Nephron (organoid): ENCODE measurements around the gene GALNT2.

Experiments
- H3K27ac Mint-ChIP-seq, 3 experiments: 2 replicates each; pipeline ENCODE4 v1.8.0; 2020; ENCODE audit warnings: mixed read lengths in 3 of 3, mild to moderate bottlenecking in 2 of 3, moderate library complexity in 1 of 3
- H3K27me3 Mint-ChIP-seq: 2 replicates; pipeline ENCODE4 v1.8.0; 2021; ENCODE audit warnings: low read depth, mild to moderate bottlenecking, moderate library complexity, mixed read lengths
- H3K36me3 Mint-ChIP-seq: 2 replicates; pipeline ENCODE4 v1.8.0; 2020; ENCODE audit warnings: low read depth, mixed read lengths
- H3K4me1 Mint-ChIP-seq: 2 replicates; pipeline ENCODE4 v1.8.0; 2020; ENCODE audit warnings: mixed read lengths
- H3K4me3 Mint-ChIP-seq, 3 experiments: 2 replicates each; pipeline ENCODE4 v1.8.0; 2020; ENCODE audit warnings: mild to moderate bottlenecking in 3 of 3, mixed read lengths in 3 of 3, moderate library complexity in 2 of 3
- H3K9me3 Mint-ChIP-seq: 2 replicates; pipeline ENCODE4 v1.8.0; 2020; ENCODE audit warnings: mixed read lengths
- TF ChIP-seq, protein P1 (sequence below), 3 experiments: fragments of 200-600 bp; sonication (generic); IDR thresholded peaks; one replicate each; pipeline ENCODE4 v1.5.0; 2021; ENCODE audit warnings: antibody characterized with exemption in 3 of 3; ENCODE audit not compliant: unreplicated experiment in 3 of 3

The GALNT2 gene

GRCh38 chr1:230174041-230174440 lies 107.0 kb downstream of the GALNT2 start:
- no peaks in the 10 kb centered on the region for H3K27me3 Mint-ChIP-seq
- no peaks in the 10 kb centered on the region for H3K9me3 Mint-ChIP-seq
- TF ChIP-seq, protein P1, sequence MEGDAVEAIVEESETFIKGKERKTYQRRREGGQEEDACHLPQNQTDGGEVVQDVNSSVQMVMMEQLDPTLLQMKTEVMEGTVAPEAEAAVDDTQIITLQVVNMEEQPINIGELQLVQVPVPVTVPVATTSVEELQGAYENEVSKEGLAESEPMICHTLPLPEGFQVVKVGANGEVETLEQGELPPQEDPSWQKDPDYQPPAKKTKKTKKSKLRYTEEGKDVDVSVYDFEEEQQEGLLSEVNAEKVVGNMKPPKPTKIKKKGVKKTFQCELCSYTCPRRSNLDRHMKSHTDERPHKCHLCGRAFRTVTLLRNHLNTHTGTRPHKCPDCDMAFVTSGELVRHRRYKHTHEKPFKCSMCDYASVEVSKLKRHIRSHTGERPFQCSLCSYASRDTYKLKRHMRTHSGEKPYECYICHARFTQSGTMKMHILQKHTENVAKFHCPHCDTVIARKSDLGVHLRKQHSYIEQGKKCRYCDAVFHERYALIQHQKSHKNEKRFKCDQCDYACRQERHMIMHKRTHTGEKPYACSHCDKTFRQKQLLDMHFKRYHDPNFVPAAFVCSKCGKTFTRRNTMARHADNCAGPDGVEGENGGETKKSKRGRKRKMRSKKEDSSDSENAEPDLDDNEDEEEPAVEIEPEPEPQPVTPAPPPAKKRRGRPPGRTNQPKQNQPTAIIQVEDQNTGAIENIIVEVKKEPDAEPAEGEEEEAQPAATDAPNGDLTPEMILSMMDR (IDR thresholded peaks at IDR 0.05; ENCODE audit: unreplicated experiment in 3 of 3) = no peak
- H3K36me3 Mint-ChIP-seq = peaks cover 10% of the 10 kb centered on the region
- no peak overlapping the region for H3K4me3 Mint-ChIP-seq
- no peak overlapping the region for H3K27ac Mint-ChIP-seq
- H3K4me1 Mint-ChIP-seq = peaks cover 72% of the 10 kb centered on the region

- H3K4me1 Mint-ChIP-seq = peaks cover 66% of the 10 kb centered on the region
- no peak overlapping the region for H3K27ac Mint-ChIP-seq
- no peaks in the 10 kb centered on the region for H3K27me3 Mint-ChIP-seq
- H3K4me3 Mint-ChIP-seq = no peak overlapping the region
- no peaks in the 10 kb centered on the region for H3K9me3 Mint-ChIP-seq
- peaks cover 16% of the 10 kb centered on the region for H3K36me3 Mint-ChIP-seq
- TF ChIP-seq, protein P1 (IDR thresholded peaks at IDR 0.05; ENCODE audit: unreplicated experiment in 3 of 3) = no peak
Observed at GRCh38 chr1:230174471-230175162, 107.6 kb downstream of the GALNT2 start.

DNA sequence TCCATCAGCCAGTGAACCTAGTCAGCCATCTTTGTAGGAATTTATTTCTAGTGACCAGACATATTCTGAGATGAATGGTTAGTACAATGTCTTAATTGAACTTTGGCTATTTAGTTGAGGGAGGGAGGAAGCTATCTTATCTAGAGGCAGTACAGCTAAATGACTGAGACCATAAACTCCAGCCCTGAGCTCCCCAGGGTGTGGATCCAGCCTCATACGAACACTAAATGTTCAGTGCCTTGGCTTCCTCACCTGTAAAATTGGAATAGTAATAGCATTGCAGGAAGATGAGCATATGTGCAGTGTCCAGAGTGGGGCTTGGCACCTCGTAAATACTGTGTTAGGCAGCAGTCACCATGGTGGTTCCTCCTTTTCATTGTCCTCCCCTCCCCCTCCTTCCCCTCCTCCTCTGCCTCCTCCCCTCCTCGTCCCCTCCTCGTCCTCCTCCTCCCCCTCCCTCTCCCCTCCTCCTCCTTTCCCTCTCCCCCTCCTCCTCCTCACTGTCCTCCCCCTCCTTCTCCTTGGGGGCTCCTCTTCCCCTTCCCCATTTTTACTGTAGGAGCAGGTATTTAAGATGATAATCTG lies 108.2 kb downstream of the GALNT2 start:
- Mint-ChIP-seq H3K4me1 (peaks cover 60% of the 10 kb centered on the region), H3K27ac (peak overlapping the region in 1 of 3 experiments; percentile 36), H3K9me3 (no peaks in the 10 kb centered on the region), H3K27me3 (no peaks in the 10 kb centered on the region), H3K36me3 (peaks cover 19% of the 10 kb centered on the region), H3K4me3 (no peak overlapping the region)
- TF ChIP-seq, protein P1 (IDR thresholded peaks at IDR 0.05; ENCODE audit: unreplicated experiment in 3 of 3) = no peak

DNA sequence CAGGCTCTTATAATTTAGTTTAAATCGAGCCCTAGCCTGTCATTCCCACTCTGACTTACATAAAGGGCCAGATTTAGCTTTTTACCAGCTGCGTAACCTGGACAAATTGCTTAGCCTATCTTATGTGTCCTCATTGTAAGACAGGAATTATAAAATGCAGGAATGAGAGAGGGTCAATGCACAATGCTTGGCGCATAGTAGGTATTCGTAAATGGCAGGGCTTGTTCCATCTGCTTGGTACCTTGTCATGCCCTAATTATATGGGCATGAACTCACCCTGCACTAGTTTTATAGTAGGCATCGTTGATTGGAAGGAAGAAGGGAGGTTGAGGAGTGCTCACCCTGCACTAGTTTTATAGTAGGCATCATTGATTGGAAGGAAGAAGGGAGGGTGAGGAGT lies 108.8 kb downstream of the GALNT2 start:
- H3K4me1 Mint-ChIP-seq = peaks cover 54% of the 10 kb centered on the region
- peaks cover 25% of the 10 kb centered on the region for H3K36me3 Mint-ChIP-seq
- TF ChIP-seq, protein P1 (IDR thresholded peaks at IDR 0.05; ENCODE audit: unreplicated experiment in 3 of 3) = no peak
- no peaks in the 10 kb centered on the region for H3K9me3 Mint-ChIP-seq
- no peak overlapping the region for H3K4me3 Mint-ChIP-seq
- no peaks in the 10 kb centered on the region for H3K27me3 Mint-ChIP-seq
- peak overlapping the region; percentile 3 to 56 (median 40) for H3K27ac Mint-ChIP-seq

DNA sequence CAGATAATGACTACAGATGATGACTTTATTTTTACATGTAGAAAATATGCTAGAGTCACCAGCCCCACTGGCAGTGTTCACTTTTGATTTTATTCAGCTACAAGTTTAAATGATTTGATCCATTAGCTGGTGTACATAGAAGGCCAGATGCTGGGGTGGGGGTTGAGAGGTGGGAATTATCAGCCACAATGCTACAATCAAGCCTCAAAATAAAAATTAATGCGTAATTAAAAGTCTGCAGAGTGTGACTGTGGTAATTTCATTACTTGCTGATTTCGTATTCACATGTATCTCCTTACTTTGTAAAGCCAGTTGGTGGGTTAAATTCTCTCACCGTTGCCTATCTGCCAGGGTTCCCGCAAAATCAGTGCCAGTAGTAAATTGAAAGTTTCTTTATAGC lies 109.3 kb downstream of the GALNT2 start:
- Mint-ChIP-seq H3K4me1 (peaks cover 49% of the 10 kb centered on the region), H3K27ac (peak overlapping the region; percentile 3 to 69 (median 56)), H3K27me3 (no peaks in the 10 kb centered on the region), H3K4me3 (no peak overlapping the region), H3K9me3 (no peaks in the 10 kb centered on the region), H3K36me3 (peaks cover 29% of the 10 kb centered on the region)
- TF ChIP-seq, protein P1 (IDR thresholded peaks at IDR 0.05; ENCODE audit: unreplicated experiment in 3 of 3) = no peak
